GM18511 (cell line): ENCODE results near the gene FOSL1.
"Not testable (repeated sequence)": the region's sequence is repeated elsewhere in the genome, so short reads cannot be mapped to it uniquely, and the experiment has no call there.

Source experiments
- ATAC-seq: cut with Tn5 transposase; IDR thresholded peaks from one replicate; pipeline ENCODE4 v1.9.1; 2021; ENCODE audit warnings: mild to moderate bottlenecking, moderate library complexity; ENCODE audit not compliant: unreplicated experiment

Gene FOSL1

DNA sequence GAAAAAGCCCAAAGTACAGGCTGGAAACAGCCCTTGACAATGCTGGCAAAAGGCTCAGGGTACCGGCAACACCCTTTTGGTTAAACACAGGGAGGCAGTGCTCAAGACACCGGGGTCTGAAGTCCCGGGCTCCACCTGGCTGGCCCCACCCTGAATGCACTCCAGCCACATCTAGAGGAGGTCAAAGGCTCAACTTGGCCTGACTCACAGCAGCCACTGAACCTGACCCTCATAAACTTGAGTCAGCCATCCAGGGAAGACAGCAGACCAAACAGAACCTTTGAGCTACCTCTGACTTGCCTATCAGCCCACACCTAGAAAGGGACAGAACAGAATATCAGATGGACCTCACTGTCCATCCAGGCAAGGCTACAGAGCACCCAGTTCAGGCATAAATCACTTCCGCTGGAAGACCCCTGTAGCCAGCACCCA, 46.0 kb downstream of the FOSL1 start:
- no peak for ATAC-seq

DNA sequence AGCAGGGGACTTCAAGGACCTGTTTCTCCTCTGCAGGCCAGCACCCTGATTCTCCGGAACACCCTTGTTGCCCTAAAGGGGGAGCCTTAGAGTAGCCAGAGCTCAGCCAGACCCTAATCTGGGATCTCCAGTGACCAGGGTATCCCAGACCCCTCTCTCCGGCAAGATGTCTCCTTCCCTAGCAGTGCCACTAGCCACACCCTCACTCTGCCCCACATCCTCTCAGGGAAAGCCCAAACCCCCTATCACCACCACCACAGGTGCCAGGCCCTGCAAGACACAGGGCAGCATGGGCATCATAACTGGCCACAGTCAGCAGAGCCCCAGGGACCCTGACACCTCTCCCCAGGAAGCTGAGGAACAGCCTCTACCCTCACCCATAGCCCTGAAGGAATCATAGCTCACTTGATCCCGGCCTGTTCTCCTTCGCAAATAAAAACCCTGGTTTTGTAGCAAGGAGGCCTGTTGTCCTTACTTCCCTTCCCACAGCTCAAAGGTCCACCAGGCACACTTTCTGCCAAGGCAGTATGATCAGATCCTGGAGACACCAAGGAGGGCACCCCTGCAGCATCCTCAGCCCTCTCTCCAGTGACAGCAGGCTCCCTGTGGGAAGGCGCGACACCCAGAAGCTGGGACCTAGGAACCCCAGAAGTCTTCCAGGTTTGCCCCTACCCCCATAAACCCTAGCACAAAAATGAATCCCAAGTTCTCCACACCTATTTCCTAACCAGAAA, 46.8 kb downstream of the FOSL1 start:
- no peak for ATAC-seq

DNA sequence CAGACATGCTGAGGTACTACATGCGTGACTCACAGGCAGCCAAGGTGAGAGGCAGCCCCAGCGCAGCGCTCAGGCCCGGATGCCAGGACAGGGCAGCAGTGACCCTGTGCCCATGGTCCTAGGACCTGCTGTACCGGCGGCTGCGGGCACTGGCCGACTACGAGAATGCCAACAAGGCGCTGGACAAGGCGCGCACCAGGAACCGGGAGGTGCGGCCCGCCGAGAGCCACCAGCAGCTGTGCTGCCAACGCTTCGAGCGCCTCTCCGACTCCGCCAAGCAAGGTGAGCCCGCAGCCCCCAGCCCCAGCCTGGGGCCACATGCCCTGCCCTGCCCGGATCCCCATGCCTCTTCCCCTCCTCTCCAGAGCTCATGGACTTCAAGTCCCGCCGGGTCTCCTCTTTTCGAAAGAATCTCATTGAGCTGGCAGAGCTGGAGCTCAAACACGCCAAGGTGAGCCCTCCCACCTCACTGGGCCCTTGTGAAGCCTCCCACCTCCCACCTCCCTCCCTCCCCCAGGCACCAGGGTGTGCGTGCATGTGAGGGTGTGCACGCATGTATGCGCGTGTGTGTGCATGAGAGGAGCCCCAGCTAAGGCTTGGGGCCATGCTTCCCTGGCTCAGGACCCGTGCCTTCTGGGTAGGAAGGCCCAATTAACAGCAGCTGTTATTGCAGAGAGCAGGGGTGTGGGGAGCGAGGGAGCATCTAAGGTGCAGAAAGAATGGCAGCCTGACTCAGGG, 47.5 kb downstream of the FOSL1 start:
- no peak for ATAC-seq

DNA sequence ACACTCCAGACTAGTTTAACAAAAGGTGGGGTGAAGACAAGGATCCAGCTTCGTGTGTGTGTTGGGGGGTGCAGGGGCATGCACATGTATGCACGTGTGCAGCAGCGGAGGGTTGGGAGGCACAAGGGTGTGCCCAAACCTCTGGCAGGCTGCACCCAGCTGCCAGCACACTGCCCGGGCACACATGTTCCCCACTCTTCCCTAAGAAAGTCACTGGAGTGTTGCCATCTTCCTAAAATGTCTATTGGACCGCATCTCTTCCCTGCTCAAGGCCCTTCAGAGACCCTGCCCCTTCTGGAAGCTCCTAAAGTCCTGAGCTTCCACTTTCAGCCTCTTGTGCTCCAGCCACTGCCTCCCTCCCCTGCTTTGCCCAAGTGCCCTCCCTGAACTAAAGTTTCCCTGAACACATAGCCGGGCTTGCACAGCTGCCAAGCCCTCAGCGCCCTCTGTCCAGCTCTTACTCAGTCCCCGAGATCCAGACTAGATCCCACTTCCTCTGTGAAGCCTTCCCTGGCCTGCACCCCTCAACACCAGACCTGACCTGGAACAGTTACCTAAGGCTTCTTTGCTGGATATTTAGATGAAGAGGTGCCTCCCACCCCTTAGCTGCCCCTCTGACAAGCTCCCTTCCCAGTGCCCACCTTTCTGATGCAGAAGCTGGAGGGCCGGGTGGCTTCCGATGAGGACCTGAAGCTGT, 48.2 kb downstream of the FOSL1 start:
- ATAC-seq: no peak

GRCh38 chr11:65851083-65851579, 49.1 kb downstream of the FOSL1 start:
- ATAC-seq: no peak

GRCh38 chr11:65850217-65851082, 49.7 kb downstream of the FOSL1 start:
- no peak for ATAC-seq

DNA sequence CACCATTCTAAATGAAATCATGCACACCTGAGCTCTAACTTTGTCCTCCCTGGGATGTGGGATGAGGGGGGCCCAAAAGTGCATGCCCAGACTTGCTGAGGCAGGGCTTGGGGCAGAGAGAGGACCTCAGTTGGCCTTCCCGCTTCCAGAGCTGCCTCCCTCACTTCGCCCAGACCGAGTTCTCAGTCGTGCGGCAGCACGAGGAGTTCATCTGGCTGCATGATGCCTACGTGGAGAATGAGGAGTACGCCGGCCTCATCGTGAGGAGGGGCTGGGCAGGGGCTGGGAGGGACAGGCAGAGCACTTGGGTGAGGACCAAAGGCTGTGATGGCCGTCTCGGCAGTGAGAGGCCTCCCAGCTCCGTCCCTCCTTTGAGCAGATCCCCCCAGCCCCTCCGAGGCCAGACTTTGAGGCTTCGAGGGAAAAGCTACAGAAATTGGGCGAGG, 50.4 kb downstream of the FOSL1 start:
- ATAC-seq: no peak

DNA sequence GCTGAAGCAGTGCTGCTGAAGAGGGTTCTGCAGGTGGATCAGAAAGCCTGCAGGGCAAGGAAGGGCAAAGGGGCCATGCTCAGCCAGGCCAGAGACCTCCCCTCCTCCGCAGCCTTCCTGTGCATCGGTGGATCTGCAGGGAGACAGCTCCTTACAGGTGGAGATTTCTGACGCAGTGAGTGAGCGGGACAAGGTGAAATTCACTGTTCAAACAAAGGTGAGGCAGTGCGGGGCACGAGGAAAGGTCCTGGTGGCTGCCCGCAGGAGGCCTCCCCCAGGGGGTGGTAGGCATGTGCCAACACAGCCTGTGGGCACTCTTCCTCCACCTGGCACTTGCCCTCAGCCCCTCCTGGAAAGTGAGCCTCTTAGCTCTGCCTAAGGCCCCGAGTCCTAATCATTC, 50.8 kb downstream of the FOSL1 start:
- ATAC-seq: no peak

DNA sequence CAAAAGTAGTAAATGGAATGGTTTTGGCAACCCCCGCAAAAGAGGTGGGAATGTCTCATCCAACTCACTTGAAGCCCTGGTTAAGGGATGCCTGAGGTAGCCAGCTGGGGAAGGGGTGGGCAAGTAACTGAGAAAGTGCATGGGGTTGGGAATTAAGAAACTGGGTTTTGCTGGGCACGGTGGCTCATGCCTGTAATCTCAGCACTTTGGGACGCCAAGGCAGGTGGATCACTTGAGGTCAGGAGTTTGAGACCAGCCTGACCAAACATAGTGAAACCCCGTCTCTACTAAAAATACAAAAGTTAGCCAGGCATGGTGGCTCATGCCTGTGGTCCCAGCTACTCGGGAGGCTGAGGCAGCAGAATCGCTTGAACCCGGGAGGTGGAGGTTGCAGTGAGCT, 51.5 kb downstream of the FOSL1 start:
- not testable (repeated sequence) for ATAC-seq

DNA sequence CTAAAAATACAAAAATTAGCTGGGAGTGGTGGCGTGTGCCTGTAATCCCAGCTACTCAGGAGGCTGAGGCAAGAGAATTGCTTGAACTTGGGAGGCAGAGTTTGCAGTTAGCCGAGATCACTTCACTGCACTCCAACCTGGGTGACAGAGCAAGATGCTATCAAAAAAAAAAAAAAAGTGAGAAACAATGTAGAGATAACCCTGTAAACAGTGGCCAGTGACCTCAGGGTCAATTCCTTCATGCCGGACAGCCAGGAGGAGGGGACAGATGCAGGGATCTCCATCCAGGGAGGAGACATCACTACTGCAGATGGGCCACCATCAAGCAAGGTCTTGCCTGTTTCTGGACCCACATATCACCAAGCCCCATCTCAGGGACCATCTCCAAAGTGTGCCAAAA, 52.4 kb downstream of the FOSL1 start:
- no peak for ATAC-seq

GRCh38 chr11:65844231-65844872, 55.8 kb downstream of the FOSL1 start:
- no peak for ATAC-seq

DNA sequence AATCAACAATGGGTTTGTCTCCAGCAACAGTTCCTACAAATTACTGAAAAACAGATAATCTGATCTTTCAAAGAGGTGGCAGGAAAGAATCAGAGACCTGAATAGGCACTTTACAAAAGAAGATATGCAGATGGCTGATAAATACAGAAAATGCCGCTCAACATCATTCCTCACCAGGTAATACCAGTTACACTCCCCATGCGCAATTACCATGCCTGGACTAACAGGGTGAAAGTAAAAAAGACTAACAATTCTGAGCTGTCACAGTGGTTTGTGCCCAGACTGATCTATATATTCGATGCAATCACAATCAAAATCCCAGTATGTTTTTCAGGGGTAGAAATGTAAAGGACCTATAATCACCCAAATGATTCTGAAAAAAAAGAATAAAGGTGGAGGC, 56.4 kb downstream of the FOSL1 start:
- no peak for ATAC-seq

GRCh38 chr11:65842144-65842543, 58.0 kb downstream of the FOSL1 start:
- ATAC-seq: no peak
